Neural cell (in vitro differentiated cells): ENCODE measurements around the gene ANP32B.

Experiments
- CTCF ChIP-seq: fragments of 450-650 bp; IDR thresholded peaks from 2 replicates; pipeline ENCODE4 v1.5.1; 2014; ENCODE audit warnings: antibody characterized with exemption, mild to moderate bottlenecking, moderate library complexity; ENCODE audit not compliant: poor library complexity, severe bottlenecking
- EZH2 ChIP-seq: fragments of 200-600, 300-800 bp; shearing (Covaris generic), sonication (generic); IDR thresholded peaks from 2 replicates; pipeline ENCODE4 v1.6.1; 2014; ENCODE audit warnings: antibody characterized with exemption, low read length, borderline replicate concordance, mild to moderate bottlenecking; ENCODE audit not compliant: insufficient read depth, poor library complexity, severe bottlenecking
- MXI1 ChIP-seq: fragments of 450-650 bp; conservative IDR thresholded peaks from 2 replicates; pipeline ENCODE4 v1.6.1; 2014; ENCODE audit warnings: antibody characterized with exemption, mild to moderate bottlenecking; ENCODE audit not compliant: poor library complexity, severe bottlenecking
- POLR2AphosphoS5 ChIP-seq: IDR thresholded peaks from 2 replicates; pipeline ENCODE4 v1.6.1; 2012
- REST ChIP-seq: IDR thresholded peaks from 2 replicates; pipeline ENCODE4 v1.6.1; 2012; ENCODE audit warnings: borderline replicate concordance
- SMC3 ChIP-seq: fragments of 450-650 bp; conservative IDR thresholded peaks from 2 replicates; pipeline ENCODE4 v1.6.1; 2014; ENCODE audit warnings: antibody characterized with exemption, mild to moderate bottlenecking, moderate library complexity; ENCODE audit not compliant: poor library complexity
- TAF1 ChIP-seq: IDR thresholded peaks from 2 replicates; pipeline ENCODE4 v1.6.1; 2012; ENCODE audit warnings: low read depth

DNA sequence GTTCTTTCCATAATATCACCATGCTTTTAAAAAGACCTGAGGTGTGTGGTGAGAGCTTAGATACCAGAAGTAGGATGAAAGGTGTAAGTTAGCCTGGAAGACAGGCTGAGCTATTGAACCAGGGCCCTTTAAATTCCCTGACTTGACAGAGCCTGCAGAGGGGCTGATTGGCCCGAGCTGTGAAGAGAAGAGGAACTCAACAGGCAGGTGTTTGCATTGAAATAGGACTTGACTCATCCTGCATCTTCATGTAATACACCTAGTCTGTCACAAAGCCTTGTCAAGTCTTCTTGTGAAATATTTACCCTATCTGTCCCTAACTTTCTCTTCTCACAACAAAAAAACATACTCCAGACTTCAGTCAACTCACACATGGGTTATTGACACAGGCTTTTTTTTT, 16.6 kb upstream of the ANP32B start:
- TF ChIP-seq CTCF (no peak), EZH2 (no peak), SMC3 (no peak), MXI1 (no peak), REST (no peak), POLR2AphosphoS5 (no peak), TAF1 (no peak)
